H1 (cell line): ENCODE results near the gene TSPAN5. TPM values are rescaled to one million over a fixed set of nuclear protein-coding genes. Genes with fewer than 3 reads are reported as not detected.
A peak's percentile ranks its signal among the peaks of the same experiment; 100 is the strongest.

ENCODE experiments used
- CTCF ChIA-PET: fragments of 300-600 bp; sonication (Branson Sonifier 250); formaldehyde crosslinking; loops from one replicate; lab custom pipeline; 2021; ENCODE audit not compliant: partially characterized antibody; lab: Charles Lee
- POLR2A ChIA-PET: fragments of 300-600 bp; sonication (Branson Sonifier 250); formaldehyde crosslinking; loops from one replicate; lab custom pipeline; 2021; ENCODE audit warnings: inconsistent platforms; ENCODE audit not compliant: partially characterized antibody; lab: Charles Lee
- DNase-seq, 2 experiments: peaks; one replicate each; pipeline versions ENCODE4 v3.0.0 to v3.0.0-alpha.2; 2010 to 2022; ENCODE audit warnings: low spot score in 2 of 2, low read depth in 1 of 2, mixed read lengths in 1 of 2
- FAIRE-seq: peaks from 2 replicates; lab custom pipeline; 2011; peaks lifted over from hg19 to GRCh38; lab: Jason Lieb, UNC
- H2AFZ ChIP-seq: 2 replicates; pipeline ENCODE4 v1.8.1; 2012; ENCODE audit warnings: low read length, inconsistent platforms
- H2AK5ac ChIP-seq: 2 replicates; pipeline ENCODE4 v1.6.1; 2013; ENCODE audit warnings: low read depth, low read length
- H2BK120ac ChIP-seq: replicated peaks from 2 replicates; pipeline ENCODE3; 2013; ENCODE audit warnings: low read depth, low read length, inconsistent platforms
- H2BK12ac ChIP-seq: 2 replicates; pipeline ENCODE4 v1.6.1; 2013; ENCODE audit warnings: low read depth, low read length
- H2BK15ac ChIP-seq: 2 replicates; pipeline ENCODE4 v1.6.1; 2013; ENCODE audit warnings: low read length
- H2BK20ac ChIP-seq: 2 replicates; pipeline ENCODE4 v1.6.1; 2013; ENCODE audit warnings: low read length
- H2BK5ac ChIP-seq: 2 replicates; pipeline ENCODE4 v1.6.1; 2013; ENCODE audit warnings: low read depth, low read length
- H3K14ac ChIP-seq: 2 replicates; pipeline ENCODE4 v1.6.1; 2013; ENCODE audit warnings: inconsistent platforms; ENCODE audit not compliant: insufficient read length
- H3K18ac ChIP-seq: 2 replicates; pipeline ENCODE4 v1.6.1; 2013; ENCODE audit warnings: low read length; ENCODE audit errors: extremely low read depth
- H3K23ac ChIP-seq: 2 replicates; pipeline ENCODE4 v1.6.1; 2013; ENCODE audit warnings: inconsistent platforms; ENCODE audit not compliant: insufficient read length
- H3K23me2 ChIP-seq: 2 replicates; pipeline ENCODE4 v1.6.1; 2013; ENCODE audit warnings: low read depth, low read length
- H3K27ac ChIP-seq: 2 replicates; pipeline ENCODE4 v1.6.1; 2011; ENCODE audit warnings: low read depth, low read length, inconsistent platforms
- H3K27me3 ChIP-seq, 4 experiments: replicated peaks in 1 of 4; 1 replicate in 1 of 4; 2 replicates in 3 of 4; pipeline versions ENCODE4 v1.6.1 to v1.8.1; 2011 to 2013; ENCODE audit warnings: low read length in 3 of 4, mild to moderate bottlenecking in 3 of 4, inconsistent platforms in 2 of 4, mixed read lengths in 2 of 4, moderate library complexity in 1 of 4; ENCODE audit not compliant: control insufficient read depth in 3 of 4, insufficient read depth in 3 of 4; ENCODE audit errors: extremely low read depth in 1 of 4
- H3K36me3 ChIP-seq, 4 experiments: 2 replicates each; pipeline versions ENCODE4 v1.6.1 to v1.8.1; 2011 to 2013; ENCODE audit warnings: mild to moderate bottlenecking in 4 of 4, low read length in 3 of 4, moderate library complexity in 2 of 4, control low read depth in 1 of 4, inconsistent platforms in 1 of 4; ENCODE audit not compliant: insufficient read depth in 4 of 4, control insufficient read depth in 2 of 4
- H3K4ac ChIP-seq: replicated peaks from 2 replicates; pipeline ENCODE3; 2013; ENCODE audit warnings: low read length, low read depth, mixed read lengths, inconsistent platforms; ENCODE audit not compliant: insufficient read length
- H3K4me1 ChIP-seq, 4 experiments: replicated peaks in 1 of 4; 1 replicate in 1 of 4; 2 replicates in 3 of 4; pipeline versions ENCODE4 v1.6.1 to v1.8.1; 2011 to 2013; ENCODE audit warnings: low read length in 3 of 4, inconsistent platforms in 2 of 4, mixed read lengths in 1 of 4; ENCODE audit not compliant: insufficient read depth in 4 of 4, control insufficient read depth in 3 of 4
- H3K4me2 ChIP-seq, 2 experiments: 2 replicates each; pipeline versions ENCODE4 v1.6.1 to v1.8.1; 2011 to 2013; ENCODE audit warnings: low read depth in 2 of 2, low read length in 2 of 2, control low read depth in 1 of 2, inconsistent platforms in 1 of 2, mild to moderate bottlenecking in 1 of 2; ENCODE audit not compliant: insufficient read depth in 1 of 2
- H3K4me3 ChIP-seq, 4 experiments: fragments of 200-600, 300-600 bp in 1 of 4; sonication (generic), shearing (Covaris generic), sonication (Bioruptor Twin) in 1 of 4; 2 replicates each; pipeline versions ENCODE4 v1.5.1 to v1.8.1; 2011 to 2016; ENCODE audit warnings: low read length in 4 of 4, low read depth in 3 of 4, control low read depth in 2 of 4, inconsistent platforms in 2 of 4, mild to moderate bottlenecking in 2 of 4, mixed read lengths in 1 of 4, moderate library complexity in 1 of 4; ENCODE audit not compliant: insufficient read depth in 2 of 4; ENCODE audit errors: extremely low read depth in 1 of 4
- H3K56ac ChIP-seq: replicated peaks from 2 replicates; pipeline ENCODE3; 2013; ENCODE audit warnings: low read depth, mild to moderate bottlenecking, mixed read lengths, low read length, inconsistent platforms; ENCODE audit not compliant: insufficient read length
- H3K79me1 ChIP-seq: 2 replicates; pipeline ENCODE4 v1.6.1; 2013; ENCODE audit warnings: low read depth, low read length, control low read depth
- H3K79me2 ChIP-seq, 2 experiments: 2 replicates each; pipeline versions ENCODE4 v1.6.1 to v1.8.1; 2012 to 2013; ENCODE audit warnings: low read length in 2 of 2, mild to moderate bottlenecking in 2 of 2, inconsistent platforms in 1 of 2; ENCODE audit not compliant: insufficient read depth in 2 of 2, control insufficient read depth in 1 of 2
- H3K9ac ChIP-seq, 4 experiments: replicated peaks in 1 of 4; 1 replicate in 1 of 4; 2 replicates in 3 of 4; pipeline versions ENCODE4 v1.6.1 to v1.8.1; 2011 to 2013; ENCODE audit warnings: low read depth in 3 of 4, low read length in 3 of 4, control low read depth in 2 of 4, mild to moderate bottlenecking in 2 of 4, moderate library complexity in 2 of 4, inconsistent platforms in 1 of 4; ENCODE audit errors: extremely low read depth in 1 of 4
- H3K9me3 ChIP-seq, 2 experiments: 2 replicates each; pipeline versions ENCODE4 v1.6.1 to v1.8.1; 2012 to 2013; ENCODE audit warnings: mild to moderate bottlenecking in 2 of 2, moderate library complexity in 2 of 2, control low read depth in 1 of 2, inconsistent platforms in 1 of 2, low read depth in 1 of 2, low read length in 1 of 2, mixed read lengths in 1 of 2; ENCODE audit not compliant: insufficient read depth in 2 of 2
- H4K20me1 ChIP-seq, 2 experiments: replicated peaks in 1 of 2; 2 replicates each; pipeline versions ENCODE3 to v1.8.1; 2011 to 2013; ENCODE audit warnings: inconsistent platforms in 2 of 2, low read length in 2 of 2, mild to moderate bottlenecking in 1 of 2; ENCODE audit not compliant: insufficient read depth in 2 of 2, control insufficient read depth in 1 of 2
- H4K5ac ChIP-seq: 2 replicates; pipeline ENCODE4 v1.6.1; 2013; ENCODE audit warnings: low read length, low read depth, mixed read lengths, inconsistent platforms; ENCODE audit not compliant: insufficient read length
- H4K8ac ChIP-seq: 2 replicates; pipeline ENCODE4 v1.8.0; 2013; ENCODE audit warnings: mild to moderate bottlenecking, moderate library complexity, low read length, inconsistent platforms; ENCODE audit not compliant: insufficient read depth; ENCODE audit errors: extremely low read depth
- H4K91ac ChIP-seq: replicated peaks from 2 replicates; pipeline ENCODE3; 2013; ENCODE audit warnings: low read length, mixed read lengths, inconsistent platforms; ENCODE audit not compliant: insufficient read length
- CREB1 ChIP-seq: IDR thresholded peaks from 2 replicates; pipeline ENCODE4 v1.6.1; 2012; ENCODE audit warnings: inconsistent platforms
- HDAC6 ChIP-seq: IDR thresholded peaks from one replicate; pipeline ENCODE4 v1.7.1; 2012; ENCODE audit warnings: low read depth, mild to moderate bottlenecking, inconsistent platforms, low read length, moderate library complexity
- POU5F1 ChIP-seq: IDR thresholded peaks from 2 replicates; pipeline ENCODE4 v1.6.1; 2011; ENCODE audit warnings: low read depth, mild to moderate bottlenecking, low read length, moderate library complexity
- SIN3A ChIP-seq, 2 experiments: IDR thresholded peaks in 1 of 2; conservative IDR thresholded peaks in 1 of 2; 2 replicates each; pipeline ENCODE4 v1.6.1; 2011 to 2012; ENCODE audit warnings: low read length in 2 of 2, improper control_type of control experiment in 1 of 2, low read depth in 1 of 2, mild to moderate bottlenecking in 1 of 2
- SP2 ChIP-seq: IDR thresholded peaks from 2 replicates; pipeline ENCODE4 v1.6.1; 2012; ENCODE audit warnings: mild to moderate bottlenecking, low read length, inconsistent platforms
- SUZ12 ChIP-seq: fragments of 200-600 bp; sonication (generic); IDR thresholded peaks from 2 replicates; pipeline ENCODE4 v1.6.1; 2012; ENCODE audit warnings: mild to moderate bottlenecking, inconsistent platforms, low read length, moderate library complexity, mixed read lengths
- WGBS, 2 experiments: shearing (Covaris generic) in 1 of 2; methylation state at CpG; one replicate each; pipeline versions ENCODE4 v1.1.6 to v1.1.7; 2013 to 2015; ENCODE audit warnings: low lambda C conversion rate in 2 of 2, mixed read lengths in 2 of 2, inconsistent platforms in 1 of 2, low coverage in 1 of 2, missing lambda C conversion rate in 1 of 2; ENCODE audit not compliant: insufficient replicate concordance in 2 of 2, insufficient coverage in 1 of 2, insufficient read length in 1 of 2; ENCODE audit errors: extremely low coverage in 1 of 2, missing lambda C conversion rate in 1 of 2; 5-methylcytosine and 5-hydroxymethylcytosine counted together
- long read RNA-seq, 2 experiments: library from RNA in 1 of 2; library from capped mRNA in 1 of 2; stranded (forward); transcript quantifications; one replicate each; pipeline ENCODE4 v2.0.0, GENCODE V29; 2021; ENCODE audit warnings: inconsistent platforms in 1 of 2
- polyA minus RNA-seq, 3 experiments: library from RNA; depleted of rRNA, polyadenylated mRNA; stranded (reverse); fragments of >200 nt; gene quantifications; 1 replicate in 2 of 3; 2 replicates in 1 of 3; pipeline ENCODE4 v1.2.3, GENCODE V29; 2011
- polyA plus RNA-seq, 7 experiments: library from polyadenylated mRNA; depleted of rRNA in 3 of 7; stranded (reverse) in 5 of 7; unstranded in 2 of 7; fragments of >200 nt in 5 of 7; fragments of 200-250 nt in 2 of 7; gene quantifications; 1 replicate in 5 of 7; 2 replicates in 1 of 7; 4 replicates in 1 of 7; pipeline versions ENCODE4 v1.2.1 to v1.2.3, GENCODE V29; 2011 to 2013; ENCODE audit warnings: missing spikeins in 2 of 7, mixed read lengths in 2 of 7
- total RNA-seq: library from RNA; stranded (reverse); fragmentation: NEBNext Ultra II Directional; extraction: Animal tissue kit (Norgen Biotek cat#: 25700); gene quantifications from 2 replicates; pipeline ENCODE4 v1.2.1, GENCODE V29; 2021
- TF ChIP-seq, protein P1 (sequence below): IDR thresholded peaks from 2 replicates; pipeline ENCODE4 v1.6.1; 2012; ENCODE audit warnings: inconsistent platforms

Gene TSPAN5
- total RNA-seq (20.9 and 21.2 TPM in 2 replicates), polyA plus RNA-seq (2011; rRNA removed) (13.1 and 17.6 TPM in 2 replicates), polyA minus RNA-seq (2011; rRNA and poly(A)+ RNA removed) (21.1 and 28.0 TPM in 2 replicates)
- polyA plus RNA-seq (2011; cell fraction: cytosol; rRNA removed): 17.2 TPM
- polyA plus RNA-seq (2011; cell fraction: nucleus; rRNA removed): 10.6 TPM
- polyA plus RNA-seq (2012, experiment 1 of 2): 13.0 to 16.3 TPM (median 14.4 TPM) in 4 replicates
- polyA plus RNA-seq (2012, experiment 2 of 2): 9.0 TPM
- 18.1 TPM for polyA plus RNA-seq (2013, experiment 1 of 2)
- 24.4 TPM for polyA plus RNA-seq (2013, experiment 2 of 2)
- 12.2 TPM for polyA minus RNA-seq (2011; cell fraction: cytosol; rRNA and poly(A)+ RNA removed)
- 16.1 TPM for polyA minus RNA-seq (2011; cell fraction: nucleus; rRNA and poly(A)+ RNA removed)
- long read RNA-seq, experiment 1, transcript TSPAN5-201 (8 exons, 3,365 nt): major isoform, 9 of 23 reads
- long read RNA-seq, experiment 1, partial matches to known transcripts: 0 of 23 reads
- long read RNA-seq, experiment 1, other reads (novel, unspliced or antisense): 14 of 23 reads
- long read RNA-seq, experiment 2, partial matches to known transcripts: 0 of 3 reads
- long read RNA-seq, experiment 2, other reads (novel, unspliced or antisense): 3 of 3 reads

DNA sequence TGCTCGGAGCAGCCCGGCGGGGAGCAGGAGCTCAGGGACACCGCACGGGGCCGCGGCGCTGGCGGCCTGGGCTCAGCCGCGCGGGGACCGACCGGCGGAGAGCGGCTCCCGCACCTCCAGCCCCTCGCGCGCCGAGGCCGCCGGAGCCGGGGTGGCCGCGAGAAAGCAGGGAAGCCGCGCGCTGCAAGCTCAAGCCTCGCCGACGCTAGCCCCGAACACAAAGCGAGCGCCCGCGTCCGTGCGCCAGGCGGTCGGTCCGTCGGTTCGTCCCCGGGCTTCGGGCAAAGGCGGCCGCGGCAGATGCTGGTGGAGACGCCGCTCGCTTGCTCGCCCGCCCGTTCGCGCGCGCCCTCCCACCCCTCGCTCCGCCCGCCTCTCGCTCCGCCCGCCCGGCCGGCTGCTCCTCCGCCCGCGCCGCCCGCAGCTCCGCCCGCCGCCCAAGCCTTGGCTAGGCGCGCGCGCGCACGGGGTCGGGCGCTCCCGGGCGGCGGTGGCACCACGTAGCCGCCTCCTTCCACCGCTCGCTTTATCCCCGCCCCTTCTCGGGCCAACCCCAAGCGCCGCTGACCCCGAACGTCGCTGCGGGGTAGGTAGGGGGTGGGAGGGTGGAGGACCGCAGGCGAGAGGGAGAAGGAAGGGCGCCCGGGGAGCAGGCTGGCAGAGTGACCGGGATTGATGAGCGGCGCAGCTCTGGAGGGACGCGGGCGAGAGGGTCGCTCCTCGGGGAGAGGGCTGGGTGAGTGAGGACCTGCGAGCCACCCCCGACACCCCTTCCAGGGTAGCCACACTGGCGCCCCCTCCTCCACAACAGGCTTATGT lies at the start of gene TSPAN5:
Gene TSPAN5, minus strand, starts transcription at position 325 of the 819 bp plus-strand sequence.
- WGBS, 2 experiments: 3% methylated on average over 49 of the region's 113 CpGs; no CpG with 5 or more reads in 1 of the 2 experiments
- TF ChIP-seq POU5F1 (no peak), SIN3A (conservative IDR thresholded peaks at IDR 0.05 in 1 of 2, IDR thresholded peaks at IDR 0.05 in 1 of 2; ENCODE audit: low read depth in 1 of 2, low read length in 2 of 2) (peak in 1 of 2 experiments; percentile 18; a peak in 1 of 4 replicates), SP2 (no peak), HDAC6 (no peak), CREB1 (no peak), SUZ12 (peak; percentile 56; the same call in 1 of the 2 replicates)
- TF ChIP-seq, protein P1, sequence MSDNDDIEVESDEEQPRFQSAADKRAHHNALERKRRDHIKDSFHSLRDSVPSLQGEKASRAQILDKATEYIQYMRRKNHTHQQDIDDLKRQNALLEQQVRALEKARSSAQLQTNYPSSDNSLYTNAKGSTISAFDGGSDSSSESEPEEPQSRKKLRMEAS: peak; percentile 41

More for the DNA sequence above, at the start of gene TSPAN5:
- H2BK15ac ChIP-seq: peak within 1 kb of the TSS; percentile 8; the same call in 1 of the 2 replicates
- H3K9me3 ChIP-seq: no peaks in the 10 kb centered on the region
- no peak within 1 kb of the TSS for H4K5ac ChIP-seq
- no peak within 1 kb of the TSS for H3K27ac ChIP-seq
- H3K79me2 ChIP-seq: peaks cover 0 to 37% of the 10 kb centered on the region in 2 experiments; a peak in 2 of 4 replicates
- peak within 1 kb of the TSS; percentile 66; the same call in 1 of the 2 replicates for H4K8ac ChIP-seq
- peak within 1 kb of the TSS; percentile 69 for H2AFZ ChIP-seq
- peaks cover 18% of the 10 kb centered on the region for H3K23me2 ChIP-seq
- H2BK120ac ChIP-seq: no peak within 1 kb of the TSS
- peak within 1 kb of the TSS; percentile 43 to 91 (median 64); a peak in 6 of 7 replicates for H3K9ac ChIP-seq
- DNase-seq: peak in 1 of 2 experiments; percentile 82
- H3K79me1 ChIP-seq: peaks cover 2% of the 10 kb centered on the region; the same call in 1 of the 2 replicates
- H3K4me2 ChIP-seq: peak within 1 kb of the TSS; percentile 95 to 100
- peak within 1 kb of the TSS; percentile 71; the same call in 1 of the 2 replicates for H3K18ac ChIP-seq
- peak within 1 kb of the TSS; percentile 20; the same call in 1 of the 2 replicates for H2BK5ac ChIP-seq
- peaks cover 6 to 21% (median 15%) of the 10 kb centered on the region in 4 experiments; a peak in 6 of 7 replicates for H3K4me1 ChIP-seq
- H2BK12ac ChIP-seq: peak within 1 kb of the TSS; percentile 62; the same call in 1 of the 2 replicates
- peaks cover 3 to 21% (median 7%) of the 10 kb centered on the region in 4 experiments; a peak in 4 of 7 replicates for H3K27me3 ChIP-seq
- no peak within 1 kb of the TSS for H3K23ac ChIP-seq
- ChIA-PET CTCF (interaction anchor here (0.7 to 2.6 kb wide), 9 partner anchors 23 to 389 kb away, joined by 3 to 11 read pairs (median 3); no protein-coding TSS in a partner anchor), POLR2A (interaction anchor here (0.6 to 1.4 kb wide), 15 partner anchors 9 to 430 kb away, joined by 3 to 7 read pairs (median 3); partner anchors contain the start of genes ADH5 and EIF4E)
- peak within 1 kb of the TSS; percentile 79 to 96 (median 82) for H3K4me3 ChIP-seq
- peak within 1 kb of the TSS; percentile 87 for H3K4ac ChIP-seq
- FAIRE-seq: no peak
- no peaks in the 10 kb centered on the region for H3K36me3 ChIP-seq
- no peak within 1 kb of the TSS for H2AK5ac ChIP-seq
- peaks cover 0 to 7% of the 10 kb centered on the region in 2 experiments for H4K20me1 ChIP-seq
- peak within 1 kb of the TSS; percentile 81 for H4K91ac ChIP-seq
- H3K56ac ChIP-seq: peak within 1 kb of the TSS; percentile 73
- H2BK20ac ChIP-seq: no peak within 1 kb of the TSS
- H3K14ac ChIP-seq: no peak within 1 kb of the TSS
